ENCODE results near the gene ADAM15. TPM values are rescaled to one million over a fixed set of nuclear protein-coding genes. Genes with fewer than 3 reads are reported as not detected.

Gene ADAM15
- total and polyA plus RNA-seq, 2 of the 8 experiments (the other 6 are each of a cell fraction or from before 2014, with no cell fraction given): 32.9 to 37.6 TPM

GRCh38 chr1:155013632-155014031 is 37.5 kb upstream of the ADAM15 start (continued):
- no peak for TF ChIP-seq CHD7 (IDR thresholded peaks at IDR 0.05; ENCODE audit: insufficient replicate concordance, low read length)
- TF ChIP-seq CREB1 (IDR thresholded peaks at IDR 0.05): no peak
- no peak for TF ChIP-seq PHF8 (conservative IDR thresholded peaks at IDR 0.05; ENCODE audit: low read depth, low read length)
- TF ChIP-seq TAF7 (optimal IDR thresholded peaks at IDR 0.05; ENCODE audit: borderline replicate concordance, low read depth, low read length): no peak

All from H1 (cell line).